ENCODE results near the gene NSL1. TPM values are rescaled to one million over a fixed set of nuclear protein-coding genes. Genes with fewer than 3 reads are reported as not detected.

Gene NSL1
- total and polyA plus RNA-seq, 4 donors, result 9.2 to 48.8 (median 27.0) TPM

DNA sequence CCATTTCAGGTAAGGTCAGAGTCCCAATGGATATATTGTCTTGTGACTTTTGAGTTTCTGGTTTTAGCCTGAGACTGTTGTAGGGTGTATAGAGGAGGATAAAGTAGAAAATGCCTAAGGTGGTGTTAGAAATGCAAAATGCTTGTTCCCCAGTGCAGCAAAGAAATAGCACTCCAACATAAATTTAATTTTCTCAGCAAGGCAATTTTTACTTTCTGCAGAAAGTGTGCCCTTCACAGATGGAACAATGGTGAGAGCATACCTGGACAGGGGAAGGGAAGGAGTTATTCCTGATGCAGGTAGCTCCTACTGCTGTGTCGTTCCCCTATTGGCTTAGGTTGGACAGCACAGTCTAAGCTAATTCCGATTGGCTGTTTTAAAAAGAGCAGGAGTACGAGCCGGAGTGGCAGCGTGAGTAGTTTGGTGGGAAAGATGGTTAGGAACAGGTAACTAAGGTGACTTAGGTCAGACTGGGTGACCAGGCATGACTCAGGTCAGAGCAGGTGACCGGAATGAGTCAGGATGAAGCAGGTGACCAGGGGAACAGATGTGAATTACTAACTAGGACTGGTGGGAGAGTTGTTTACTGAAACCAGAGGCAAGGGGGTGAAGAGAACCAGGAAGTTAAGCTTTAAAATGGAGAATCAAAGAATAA lies 34.3 kb upstream of the NSL1 start:
- Histone ChIP-seq H3K27me3 (ENCODE audit: control insufficient read depth in 3 of 3, insufficient read depth in 3 of 3, low read length in 2 of 3) (no peaks in the 10 kb centered on the region), H3K36me3 (ENCODE audit: control insufficient read depth in 4 of 4, insufficient read depth in 4 of 4, low read length in 4 of 4) (no peaks in the 10 kb centered on the region), H3K9me3 (ENCODE audit: control insufficient read depth in 4 of 4, insufficient read depth in 3 of 4, low read length in 3 of 4) (peaks cover 0 to 10% (median 4%) of the 10 kb centered on the region in 4 donors), H3K27ac (ENCODE audit: low read depth in 1 of 2, low read length in 1 of 2) (no peak overlapping the region), H3K4me3 (no peak overlapping the region), H3K9ac (ENCODE audit: insufficient read depth in 1 of 2, low read length in 2 of 2) (no peak overlapping the region), H3K4me1 (ENCODE audit: control insufficient read depth in 5 of 5, insufficient read depth in 5 of 5, low read length in 5 of 5) (peaks cover 0 to 1% (median 0%) of the 10 kb centered on the region in 5 donors)
- DNase-seq (no peak), ATAC-seq (ENCODE audit: insufficient read depth, low FRiP score) (no peak)
- 97 to 98% methylated on average over 6 of the region's 6 CpGs for WGBS, 2 donors
- TF ChIP-seq, protein P1, sequence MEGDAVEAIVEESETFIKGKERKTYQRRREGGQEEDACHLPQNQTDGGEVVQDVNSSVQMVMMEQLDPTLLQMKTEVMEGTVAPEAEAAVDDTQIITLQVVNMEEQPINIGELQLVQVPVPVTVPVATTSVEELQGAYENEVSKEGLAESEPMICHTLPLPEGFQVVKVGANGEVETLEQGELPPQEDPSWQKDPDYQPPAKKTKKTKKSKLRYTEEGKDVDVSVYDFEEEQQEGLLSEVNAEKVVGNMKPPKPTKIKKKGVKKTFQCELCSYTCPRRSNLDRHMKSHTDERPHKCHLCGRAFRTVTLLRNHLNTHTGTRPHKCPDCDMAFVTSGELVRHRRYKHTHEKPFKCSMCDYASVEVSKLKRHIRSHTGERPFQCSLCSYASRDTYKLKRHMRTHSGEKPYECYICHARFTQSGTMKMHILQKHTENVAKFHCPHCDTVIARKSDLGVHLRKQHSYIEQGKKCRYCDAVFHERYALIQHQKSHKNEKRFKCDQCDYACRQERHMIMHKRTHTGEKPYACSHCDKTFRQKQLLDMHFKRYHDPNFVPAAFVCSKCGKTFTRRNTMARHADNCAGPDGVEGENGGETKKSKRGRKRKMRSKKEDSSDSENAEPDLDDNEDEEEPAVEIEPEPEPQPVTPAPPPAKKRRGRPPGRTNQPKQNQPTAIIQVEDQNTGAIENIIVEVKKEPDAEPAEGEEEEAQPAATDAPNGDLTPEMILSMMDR (IDR thresholded peaks at IDR 0.05; ENCODE audit: control extremely low read depth, extremely low read depth), result no peak

DNA sequence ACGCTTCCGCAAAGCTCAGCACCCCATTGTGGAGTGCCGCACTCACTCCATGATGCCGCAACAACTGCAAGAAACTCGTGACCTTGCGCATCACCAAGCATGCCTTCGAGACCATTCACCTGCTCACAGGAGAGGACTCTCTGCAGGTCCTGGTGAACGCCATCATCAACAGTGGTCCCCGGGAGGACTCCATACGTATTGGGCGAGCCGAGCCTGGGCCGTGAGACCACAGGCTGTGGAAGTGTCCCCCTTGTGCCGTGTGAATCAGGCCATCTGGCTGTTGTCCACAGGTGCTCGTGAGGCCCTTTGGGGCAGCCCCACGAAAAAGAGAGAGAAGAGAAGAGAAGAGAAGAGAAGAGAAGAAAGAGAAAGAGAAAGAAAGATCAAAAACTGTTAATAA lies 32.6 kb upstream of the NSL1 start:
- no peaks in the 10 kb centered on the region for H3K27me3 ChIP-seq (ENCODE audit: control insufficient read depth in 3 of 3, insufficient read depth in 3 of 3, low read length in 2 of 3)
- TF ChIP-seq, protein P1 (IDR thresholded peaks at IDR 0.05; ENCODE audit: control extremely low read depth, extremely low read depth), result no peak
- no peak overlapping the region for H3K9ac ChIP-seq (ENCODE audit: insufficient read depth in 1 of 2, low read length in 2 of 2)
- H3K36me3 ChIP-seq (ENCODE audit: control insufficient read depth in 4 of 4, insufficient read depth in 4 of 4, low read length in 4 of 4), result no peaks in the 10 kb centered on the region
- no peak overlapping the region for H3K4me3 ChIP-seq
- WGBS, 2 donors, result 96 to 99% methylated on average over 16 of the region's 16 CpGs
- ATAC-seq (ENCODE audit: insufficient read depth, low FRiP score), result no peak
- no peak overlapping the region for H3K27ac ChIP-seq (ENCODE audit: low read depth in 1 of 2, low read length in 1 of 2)
- H3K9me3 ChIP-seq (ENCODE audit: control insufficient read depth in 4 of 4, insufficient read depth in 3 of 4, low read length in 3 of 4), result peaks cover 0 to 10% (median 4%) of the 10 kb centered on the region in 4 donors
- peaks cover 0 to 1% (median 0%) of the 10 kb centered on the region in 5 donors for H3K4me1 ChIP-seq (ENCODE audit: control insufficient read depth in 5 of 5, insufficient read depth in 5 of 5, low read length in 5 of 5)
- DNase-seq, result no peak

DNA sequence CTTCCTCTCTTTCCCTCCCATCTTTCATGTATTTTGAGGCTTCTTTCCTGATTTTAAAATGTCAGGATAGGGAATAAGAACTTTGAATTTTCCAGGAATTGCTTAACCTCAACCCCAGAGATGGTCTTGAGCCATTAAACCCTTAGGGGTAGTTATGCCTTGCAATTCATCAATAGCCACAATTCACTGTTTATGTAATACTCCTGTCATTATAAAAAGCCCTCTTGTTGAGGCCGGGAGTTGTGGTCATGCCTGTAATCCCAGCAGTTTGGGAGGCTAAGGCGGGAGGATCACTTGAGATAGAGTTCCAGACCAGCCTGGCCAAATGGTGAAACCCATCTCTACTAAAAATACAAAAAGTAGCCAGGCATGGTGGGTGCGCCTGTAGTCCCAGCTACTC lies 31.4 kb upstream of the NSL1 start:
- Histone ChIP-seq H3K36me3 (ENCODE audit: control insufficient read depth in 4 of 4, insufficient read depth in 4 of 4, low read length in 4 of 4) (no peaks in the 10 kb centered on the region), H3K27me3 (ENCODE audit: control insufficient read depth in 3 of 3, insufficient read depth in 3 of 3, low read length in 2 of 3) (no peaks in the 10 kb centered on the region), H3K27ac (ENCODE audit: low read depth in 1 of 2, low read length in 1 of 2) (no peak overlapping the region), H3K9me3 (ENCODE audit: control insufficient read depth in 4 of 4, insufficient read depth in 3 of 4, low read length in 3 of 4) (peaks cover 0 to 10% (median 4%) of the 10 kb centered on the region in 4 donors), H3K4me3 (no peak overlapping the region), H3K4me1 (ENCODE audit: control insufficient read depth in 5 of 5, insufficient read depth in 5 of 5, low read length in 5 of 5) (no peaks in the 10 kb centered on the region), H3K9ac (ENCODE audit: insufficient read depth in 1 of 2, low read length in 2 of 2) (no peak overlapping the region)
- 96 to 99% methylated on average over 3 of the region's 3 CpGs for WGBS, 2 donors
- TF ChIP-seq, protein P1 (IDR thresholded peaks at IDR 0.05; ENCODE audit: control extremely low read depth, extremely low read depth), result no peak
- no peak for DNase-seq
- ATAC-seq (ENCODE audit: insufficient read depth, low FRiP score), result no peak

DNA sequence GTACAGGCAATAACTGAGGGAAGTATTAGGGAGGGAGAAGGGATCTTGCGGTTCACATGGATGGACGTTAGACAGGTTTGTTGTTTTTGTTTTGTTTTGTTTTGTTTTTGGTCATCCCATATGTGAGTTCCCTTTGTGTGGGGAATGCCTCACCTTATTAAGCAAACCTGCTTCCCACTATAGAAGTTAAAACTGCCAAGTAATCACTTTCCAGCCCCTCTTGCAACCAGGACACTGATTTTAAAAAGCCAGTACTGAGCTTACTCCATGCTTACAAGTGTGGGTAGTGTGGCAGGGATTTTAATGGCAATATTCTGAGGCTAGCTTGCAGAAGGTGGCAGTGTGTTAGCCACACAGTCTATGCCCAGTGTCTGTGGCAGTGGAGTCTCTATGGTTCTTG lies 29.4 kb upstream of the NSL1 start:
- 57 to 87% methylated on average over 2 of the region's 2 CpGs for WGBS, 2 donors
- Histone ChIP-seq H3K27me3 (ENCODE audit: control insufficient read depth in 3 of 3, insufficient read depth in 3 of 3, low read length in 2 of 3) (no peaks in the 10 kb centered on the region), H3K9me3 (ENCODE audit: control insufficient read depth in 4 of 4, insufficient read depth in 3 of 4, low read length in 3 of 4) (peaks cover 0 to 7% (median 3%) of the 10 kb centered on the region in 4 donors), H3K36me3 (ENCODE audit: control insufficient read depth in 4 of 4, insufficient read depth in 4 of 4, low read length in 4 of 4) (no peaks in the 10 kb centered on the region), H3K4me1 (ENCODE audit: control insufficient read depth in 5 of 5, insufficient read depth in 5 of 5, low read length in 5 of 5) (no peaks in the 10 kb centered on the region), H3K9ac (ENCODE audit: insufficient read depth in 1 of 2, low read length in 2 of 2) (no peak overlapping the region), H3K27ac (ENCODE audit: low read depth in 1 of 2, low read length in 1 of 2) (no peak overlapping the region), H3K4me3 (no peak overlapping the region)
- DNase-seq (no peak), ATAC-seq (ENCODE audit: insufficient read depth, low FRiP score) (no peak)
- TF ChIP-seq, protein P1 (IDR thresholded peaks at IDR 0.05; ENCODE audit: control extremely low read depth, extremely low read depth), result no peak
